ENCODE measurements around the gene PECR. TPM values are rescaled to one million over a fixed set of nuclear protein-coding genes. Genes with fewer than 3 reads are reported as not detected.
"Not testable (repeated sequence)": the region's sequence is repeated elsewhere in the genome, so short reads cannot be mapped to it uniquely, and the experiment has no call there.

Gene PECR
- total and polyA plus RNA-seq, 5 donors from 2014 or later = 28.0 to 73.8 (median 47.6) TPM

DNA sequence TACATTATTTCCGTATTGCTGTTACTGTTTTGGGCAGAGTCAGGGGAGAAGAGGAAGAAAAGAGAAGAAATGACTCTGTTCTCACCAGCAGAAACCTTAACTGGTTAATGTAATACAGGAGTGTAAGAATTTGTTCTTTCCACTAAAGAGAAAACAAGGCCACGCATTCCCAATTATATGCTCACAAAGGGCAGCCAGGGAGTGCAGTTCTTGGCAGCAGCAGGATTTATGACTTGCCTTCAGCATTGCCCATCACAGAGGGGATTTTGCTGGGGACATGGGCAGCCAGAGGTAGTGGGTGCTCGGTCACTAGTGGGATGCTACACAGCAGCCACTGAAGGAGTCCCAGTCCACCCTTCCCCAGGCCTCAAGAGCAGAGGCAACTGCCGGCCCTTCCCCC, 86.7 kb downstream of the PECR start:
- Histone ChIP-seq H3K36me3 (ENCODE audit: control insufficient read depth, insufficient read depth, low read length) (peaks cover 22% of the 10 kb centered on the region), H3K27me3 (ENCODE audit: control insufficient read depth, insufficient read depth, low read length) (no peaks in the 10 kb centered on the region), H3K27ac (ENCODE audit: insufficient read depth, low read length, poor library complexity, severe bottlenecking) (no peak overlapping the region), H3K4me3 (ENCODE audit: low read depth, low read length) (no peak overlapping the region), H3K4me1 (ENCODE audit: control insufficient read depth, insufficient read depth, low read length, poor library complexity, severe bottlenecking) (no peaks in the 10 kb centered on the region), H3K9me3 (ENCODE audit: control insufficient read depth in 2 of 2, low read length in 2 of 2) (peaks cover 3 to 4% of the 10 kb centered on the region in 2 experiments)
- H3K9me3 Mint-ChIP-seq = peaks cover 0 to 21% (median 7%) of the 10 kb centered on the region in 7 donors
- H3K4me3 Mint-ChIP-seq = no peak overlapping the region
- no peaks in the 10 kb centered on the region for H3K27me3 Mint-ChIP-seq
- no peak overlapping the region for H3K27ac Mint-ChIP-seq
- ATAC-seq (ENCODE audit: low read depth in 2 of 2) = no peak
- peaks cover 66% of the 10 kb centered on the region for H3K36me3 Mint-ChIP-seq
- H3K4me1 Mint-ChIP-seq = peaks cover 6 to 17% (median 9%) of the 10 kb centered on the region in 4 donors
- no peak for DNase-seq

DNA sequence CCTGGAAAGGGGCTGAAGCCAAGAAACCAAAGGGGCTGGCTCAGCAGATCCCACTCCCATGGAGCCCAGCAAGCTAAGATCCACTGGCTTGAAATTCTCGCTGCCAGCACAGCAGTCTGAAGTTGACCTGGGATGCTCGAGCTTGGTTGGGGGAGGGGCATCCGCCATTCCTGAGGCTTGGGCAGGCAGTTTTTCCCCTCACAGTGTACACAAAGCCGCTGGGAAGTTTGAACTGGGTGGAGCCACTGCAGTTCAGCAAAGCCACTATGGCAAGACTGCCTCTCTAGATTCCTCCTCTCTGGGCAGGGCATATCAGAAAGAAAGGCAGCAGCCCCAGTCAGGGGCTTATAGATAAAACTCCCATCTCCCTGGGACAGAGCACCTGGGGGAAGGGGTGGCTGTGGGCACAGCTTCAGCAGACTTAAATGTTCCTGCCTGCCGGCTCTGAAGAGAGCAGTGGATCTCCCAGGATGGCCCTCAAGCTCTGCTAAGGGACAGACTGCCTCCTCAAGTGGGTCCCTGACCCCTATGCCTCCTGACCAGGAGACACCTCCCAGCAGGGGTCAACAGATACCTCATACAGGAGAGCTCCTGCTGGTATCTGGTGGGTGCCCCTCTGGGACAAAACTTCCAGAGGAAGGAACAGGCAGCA, 92.9 kb downstream of the PECR start:
- not testable (repeated sequence) for H3K27ac ChIP-seq (ENCODE audit: insufficient read depth, low read length, poor library complexity, severe bottlenecking); H3K9me3 ChIP-seq (ENCODE audit: control insufficient read depth in 2 of 2, low read length in 2 of 2); H3K27me3 ChIP-seq (ENCODE audit: control insufficient read depth, insufficient read depth, low read length); H3K27ac Mint-ChIP-seq; H3K4me3 ChIP-seq (ENCODE audit: low read depth, low read length); H3K27me3 Mint-ChIP-seq; ATAC-seq (ENCODE audit: low read depth in 2 of 2); H3K4me3 Mint-ChIP-seq; H3K4me1 ChIP-seq (ENCODE audit: control insufficient read depth, insufficient read depth, low read length, poor library complexity, severe bottlenecking); DNase-seq; H3K4me1 Mint-ChIP-seq
- H3K9me3 Mint-ChIP-seq = peaks cover 0 to 26% (median 10%) of the 10 kb centered on the region in 7 donors
- peaks cover 10% of the 10 kb centered on the region for H3K36me3 ChIP-seq (ENCODE audit: control insufficient read depth, insufficient read depth, low read length)
- peaks cover 76% of the 10 kb centered on the region for H3K36me3 Mint-ChIP-seq

Other genes starting within 250 kb of the PECR start
- gene MREG, start 68.3 kb downstream of the PECR start, total RNA-seq = 10.8 TPM
- 1 to 10 TPM in 3 of 4 donors, under 1 TPM in 1; 0.75 to 2.6 (median 2.0) TPM for gene MREG, start 68.3 kb downstream of the PECR start, polyA plus RNA-seq
- gene TMEM169, start 110 bp upstream of the PECR start, total RNA-seq = 4.6 TPM
- 10 to 100 TPM in 1 of 4 donors, 1 to 10 TPM in 3; 7.0 to 12.8 (median 8.7) TPM for gene TMEM169, start 110 bp upstream of the PECR start, polyA plus RNA-seq
- gene XRCC5, start 27.5 kb upstream of the PECR start, total RNA-seq = 178 TPM
- 100 to 1,000 TPM; 272 to 336 (median 287) TPM for gene XRCC5, start 27.5 kb upstream of the PECR start, polyA plus RNA-seq